Prostate gland (tissue), 2 donors: ENCODE data around the gene SPATA20. TPM values are rescaled to one million over a fixed set of nuclear protein-coding genes. Genes with fewer than 3 reads are reported as not detected.

Source experiments
- DNase-seq: peaks from one replicate; pipeline ENCODE4 v3.0.0-alpha.2; 2019; ENCODE audit warnings: low spot score
- H3K27ac ChIP-seq, 2 donors: fragments of 200-600 bp; sonication (generic); 2 replicates each; pipeline ENCODE4 v1.5.1; 2017 to 2019
- H3K27me3 ChIP-seq: fragments of 200-600 bp; sonication (generic); replicated peaks from 2 replicates; pipeline ENCODE4 v1.5.1; 2019; ENCODE audit not compliant: insufficient read depth
- H3K36me3 ChIP-seq, 2 donors: fragments of 200-600 bp; sonication (generic); 1 replicate in 1 of 2; 2 replicates in 1 of 2; pipeline versions ENCODE4 v1.5.1 to v1.8.1; 2017 to 2019
- H3K4me1 ChIP-seq: fragments of 200-600 bp; sonication (generic); replicated peaks from 2 replicates; pipeline ENCODE4 v1.5.1; 2019
- H3K4me3 ChIP-seq, 2 donors: fragments of 200-600 bp; sonication (generic); 2 replicates each; pipeline ENCODE4 v1.5.1; 2017 to 2019
- H3K9me3 ChIP-seq: fragments of 200-600 bp; sonication (generic); 2 replicates; pipeline ENCODE4 v1.5.1; 2017
- CTCF ChIP-seq, 4 experiments: fragments of 200-600 bp in 2 of 4; fragments of 450-650 bp in 2 of 4; sonication (generic) in 2 of 4; IDR thresholded peaks; 1 replicate in 3 of 4; 2 replicates in 1 of 4; pipeline ENCODE4 v1.5.1; 2016 to 2019; ENCODE audit warnings: antibody characterized with exemption in 4 of 4, mild to moderate bottlenecking in 2 of 4, moderate library complexity in 2 of 4
- POLR2A ChIP-seq: fragments of 450-650 bp; IDR thresholded peaks from one replicate; pipeline ENCODE4 v1.6.1; 2016; ENCODE audit warnings: antibody characterized with exemption, mild to moderate bottlenecking
- POLR2AphosphoS5 ChIP-seq: sonication (generic); formaldehyde crosslinking; IDR thresholded peaks from one replicate; pipeline ENCODE4 v1.6.1; 2017; ENCODE audit warnings: antibody characterized with exemption
- WGBS: methylation state at CpG from one replicate; pipeline ENCODE4 v1.1.5; 2018; 5-methylcytosine and 5-hydroxymethylcytosine counted together
- intact Hi-C: fragments of 100-400 bp; cut with DNase I; formaldehyde crosslinking; loops from one replicate; pipeline ENCODE4 v1.14.2; 2022
- total RNA-seq, 2 donors: library from RNA; depleted of rRNA; stranded (reverse); fragments of >200 nt; gene quantifications; one replicate each; pipeline ENCODE4 v1.1.0, GENCODE V29; 2016

SPATA20 gene
- total RNA-seq, 2 donors from 2014 or later = 188 to 208 TPM

- Histone ChIP-seq H3K9me3 (no peaks in the 10 kb centered on the region), H3K27me3 (peaks cover 10% of the 10 kb centered on the region), H3K36me3 (no peaks in the 10 kb centered on the region), H3K4me3 (no peak overlapping the region), H3K4me1 (peaks cover 19% of the 10 kb centered on the region), H3K27ac (no peak overlapping the region)
- no peak for TF ChIP-seq POLR2AphosphoS5
- no peak for TF ChIP-seq POLR2A
- TF ChIP-seq CTCF (IDR thresholded peaks at IDR 0.05) = no peak
- intact Hi-C loops = no loop called here
- no peak for DNase-seq
- 3% methylated on average over 18 of the region's 27 CpGs for WGBS
These were observed 14.8 kb downstream of the SPATA20 start for GRCh38 chr17:50561746-50562141.

- peaks cover 10% of the 10 kb centered on the region for H3K27me3 ChIP-seq
- no peaks in the 10 kb centered on the region for H3K36me3 ChIP-seq
- no peak for TF ChIP-seq CTCF (IDR thresholded peaks at IDR 0.05)
- no peak for TF ChIP-seq POLR2A
- no peak for TF ChIP-seq POLR2AphosphoS5
- H3K4me3 ChIP-seq = no peak overlapping the region
- H3K9me3 ChIP-seq = no peaks in the 10 kb centered on the region
- no peak for DNase-seq
- H3K4me1 ChIP-seq = peaks cover 19% of the 10 kb centered on the region
- 33% methylated on average over 20 of the region's 22 CpGs for WGBS
- H3K27ac ChIP-seq = no peak overlapping the region
- intact Hi-C loops = no loop called here
These were observed 15.5 kb downstream of the SPATA20 start for GRCh38 chr17:50562242-50563091.

GRCh38 chr17:50563092-50563511, 16.1 kb downstream of the SPATA20 start:
- intact Hi-C loops = no loop called here
- H3K9me3 ChIP-seq = no peaks in the 10 kb centered on the region
- WGBS = 68% methylated on average over 4 of the region's 4 CpGs
- TF ChIP-seq CTCF (IDR thresholded peaks at IDR 0.05) = no peak
- TF ChIP-seq POLR2AphosphoS5 = no peak
- no peak for TF ChIP-seq POLR2A
- peaks cover 10% of the 10 kb centered on the region for H3K27me3 ChIP-seq
- no peak overlapping the region for H3K27ac ChIP-seq
- H3K4me3 ChIP-seq = no peak overlapping the region
- no peaks in the 10 kb centered on the region for H3K36me3 ChIP-seq
- no peak for DNase-seq
- H3K4me1 ChIP-seq = peaks cover 19% of the 10 kb centered on the region

- Histone ChIP-seq H3K27me3 (peaks cover 8% of the 10 kb centered on the region), H3K27ac (no peak overlapping the region), H3K4me1 (peaks cover 10% of the 10 kb centered on the region), H3K9me3 (no peaks in the 10 kb centered on the region), H3K4me3 (no peak overlapping the region), H3K36me3 (no peaks in the 10 kb centered on the region)
- 14% methylated on average over 18 of the region's 19 CpGs for WGBS
- intact Hi-C loops = no loop called here
- DNase-seq = no peak
- TF ChIP-seq POLR2AphosphoS5 = no peak
- TF ChIP-seq CTCF (IDR thresholded peaks at IDR 0.05) = no peak
- no peak for TF ChIP-seq POLR2A
These were observed 17.9 kb downstream of the SPATA20 start for GRCh38 chr17:50564916-50565315.
